ENCODE results near the gene RACK1. TPM values are rescaled to one million over a fixed set of nuclear protein-coding genes. Genes with fewer than 3 reads are reported as not detected.
A peak's percentile ranks its signal among the peaks of the same experiment; 100 is the strongest.

The RACK1 gene
- total and polyA plus RNA-seq, 2 of the 13 experiments (the other 11 are each of a cell fraction or from before 2014, with no cell fraction given), result 2,514 to 6,141 TPM

- no peak for TF ChIP-seq PRDM15 (CRISPR knock-in tag; IDR thresholded peaks at IDR 0.05)
- TF ChIP-seq ISX (CRISPR knock-in tag; conservative IDR thresholded peaks at IDR 0.05), result no peak
- TF ChIP-seq NAIF1 (CRISPR knock-in tag; IDR thresholded peaks at IDR 0.05; ENCODE audit: borderline replicate concordance), result no peak
- TF ChIP-seq ZNF264 (CRISPR knock-in tag; IDR thresholded peaks at IDR 0.05), result peak; percentile 80; the same call in 1 of the 2 replicates
- no peak for TF ChIP-seq TEF (CRISPR knock-in tag; IDR thresholded peaks at IDR 0.05)
- TF ChIP-seq ZNF672 (CRISPR knock-in tag; IDR thresholded peaks at IDR 0.05), result no peak
- TF ChIP-seq MLLT10 (CRISPR knock-in tag; IDR thresholded peaks at IDR 0.05), result no peak
- no peak for TF ChIP-seq ZBTB38 (CRISPR knock-in tag; IDR thresholded peaks at IDR 0.05)
- no peak for TF ChIP-seq KDM5B (CRISPR knock-in tag; IDR thresholded peaks at IDR 0.05; ENCODE audit: borderline replicate concordance)
- no peak for TF ChIP-seq NBN (conservative IDR thresholded peaks at IDR 0.05)
- TF ChIP-seq ZNF841 (CRISPR knock-in tag; IDR thresholded peaks at IDR 0.05; ENCODE audit: borderline replicate concordance), result no peak
- peak; percentile 33; the same call in 1 of the 2 replicates for TF ChIP-seq GABPB1 (CRISPR knock-in tag; IDR thresholded peaks at IDR 0.05)
- TF ChIP-seq MAFG (CRISPR knock-in tag; IDR thresholded peaks at IDR 0.05), result no peak
- no peak for TF ChIP-seq ZC3H4 (CRISPR knock-in tag; IDR thresholded peaks at IDR 0.05; ENCODE audit: borderline replicate concordance)
- TF ChIP-seq TCF12 (IDR thresholded peaks at IDR 0.05), result no peak
- TF ChIP-seq TCF12 (CRISPR knock-in tag; IDR thresholded peaks at IDR 0.05), result no peak
- no peak for TF ChIP-seq HIVEP1 (CRISPR knock-in tag; IDR thresholded peaks at IDR 0.05)
- TF ChIP-seq SMYD3 (CRISPR knock-in tag; IDR thresholded peaks at IDR 0.05), result no peak; the same call in 1 of the 2 replicates
- TF ChIP-seq ELF1 (CRISPR knock-in tag; IDR thresholded peaks at IDR 0.05), result peak; percentile 55; the same call in 1 of the 2 replicates
- peak; percentile 86; the same call in 1 of the 2 replicates for TF ChIP-seq ZNF773 (CRISPR knock-in tag; IDR thresholded peaks at IDR 0.05; ENCODE audit: borderline replicate concordance)
- TF ChIP-seq ZNF383 (CRISPR knock-in tag; IDR thresholded peaks at IDR 0.05; ENCODE audit: borderline replicate concordance), result no peak
- TF ChIP-seq ZNF33B (CRISPR knock-in tag; IDR thresholded peaks at IDR 0.05), result 0 out of 2 replicates have a peak, but pooled peaks have one; percentile 41
- no peak for TF ChIP-seq RAD21 (CRISPR knock-in tag; IDR thresholded peaks at IDR 0.05)
- TF ChIP-seq ZNF326 (CRISPR knock-in tag; IDR thresholded peaks at IDR 0.05; ENCODE audit: borderline replicate concordance), result no peak
- no peak for TF ChIP-seq HINFP (CRISPR knock-in tag; IDR thresholded peaks at IDR 0.05; ENCODE audit: low read depth)
- TF ChIP-seq RXRA (CRISPR knock-in tag; IDR thresholded peaks at IDR 0.05), result peak; percentile 59; the same call in 1 of the 2 replicates
- no peak for TF ChIP-seq KLF15 (CRISPR knock-in tag; IDR thresholded peaks at IDR 0.05; ENCODE audit: borderline replicate concordance)
Measured at GRCh38 chr5:181187500-181188213, 56.0 kb downstream of the RACK1 start (continued).

Data from HepG2 (cell line).